Measurements from ENCODE around the gene FAF1. TPM values are rescaled to one million over a fixed set of nuclear protein-coding genes. Genes with fewer than 3 reads are reported as not detected.

FAF1 gene
- total RNA-seq, 4 donors from 2014 or later: 23.8 to 64.6 (median 43.9) TPM

- H3K4me3 ChIP-seq: no peak overlapping the region
- intact Hi-C loops (cut with DNase I): no loop called here
- no peaks in the 10 kb centered on the region for H3K9me3 ChIP-seq
- DNase-seq: no peak
- 67 to 77% methylated on average over 3 of the region's 3 CpGs for WGBS, 2 donors
- H3K36me3 ChIP-seq: no peaks in the 10 kb centered on the region
- no peaks in the 10 kb centered on the region for H3K27me3 ChIP-seq
- peaks cover 0 to 4% (median 0%) of the 10 kb centered on the region in 3 donors for H3K4me1 ChIP-seq
- TF ChIP-seq CTCF (IDR thresholded peaks at IDR 0.05) (no peak), POLR2A (IDR thresholded peaks at IDR 0.05) (no peak)
- H3K27ac ChIP-seq: no peak overlapping the region
Measured at GRCh38 chr1:50853325-50853724, 106.7 kb downstream of the FAF1 start.

- intact Hi-C loops (cut with DNase I): no loop called here
- Histone ChIP-seq H3K36me3 (no peaks in the 10 kb centered on the region), H3K27me3 (no peaks in the 10 kb centered on the region), H3K4me1 (peaks cover 0 to 4% (median 0%) of the 10 kb centered on the region in 3 donors), H3K9me3 (no peaks in the 10 kb centered on the region), H3K4me3 (no peak overlapping the region), H3K27ac (no peak overlapping the region)
- DNase-seq: no peak
- 79 to 100% methylated on average over 1 of the region's 1 CpG for WGBS, 2 donors
- no peak for TF ChIP-seq POLR2A (IDR thresholded peaks at IDR 0.05)
- no peak for TF ChIP-seq CTCF (IDR thresholded peaks at IDR 0.05)
Measured at GRCh38 chr1:50852889-50853288, 107.2 kb downstream of the FAF1 start.

GRCh38 chr1:50851466-50851865 lies 108.6 kb downstream of the FAF1 start:
- Histone ChIP-seq H3K27ac (no peak overlapping the region), H3K9me3 (no peaks in the 10 kb centered on the region), H3K4me3 (no peak overlapping the region), H3K27me3 (no peaks in the 10 kb centered on the region), H3K4me1 (peaks cover 0 to 4% (median 0%) of the 10 kb centered on the region in 3 donors), H3K36me3 (no peaks in the 10 kb centered on the region)
- TF ChIP-seq POLR2A (IDR thresholded peaks at IDR 0.05) (no peak), CTCF (IDR thresholded peaks at IDR 0.05) (no peak)
- 79 to 87% methylated on average over 1 of the region's 1 CpG for WGBS, 2 donors
- no peak for DNase-seq
- intact Hi-C loops (cut with DNase I): no loop called here

GRCh38 chr1:50851034-50851433 lies 109.0 kb downstream of the FAF1 start:
- intact Hi-C loops (cut with DNase I): no loop called here
- no peaks in the 10 kb centered on the region for H3K27me3 ChIP-seq
- 96 to 99% methylated on average over 7 of the region's 7 CpGs for WGBS, 2 donors
- no peaks in the 10 kb centered on the region for H3K36me3 ChIP-seq
- no peaks in the 10 kb centered on the region for H3K9me3 ChIP-seq
- no peak overlapping the region for H3K27ac ChIP-seq
- peaks cover 0 to 4% (median 0%) of the 10 kb centered on the region in 3 donors for H3K4me1 ChIP-seq
- DNase-seq: no peak
- TF ChIP-seq CTCF (IDR thresholded peaks at IDR 0.05): no peak
- TF ChIP-seq POLR2A (IDR thresholded peaks at IDR 0.05): no peak
- H3K4me3 ChIP-seq: no peak overlapping the region

- no peak for DNase-seq
- no peaks in the 10 kb centered on the region for H3K27me3 ChIP-seq
- intact Hi-C loops (cut with DNase I): no loop called here
- no peaks in the 10 kb centered on the region for H3K36me3 ChIP-seq
- TF ChIP-seq CTCF (IDR thresholded peaks at IDR 0.05): no peak
- TF ChIP-seq POLR2A (IDR thresholded peaks at IDR 0.05): no peak
- no peak overlapping the region for H3K4me3 ChIP-seq
- H3K27ac ChIP-seq: no peak overlapping the region
- H3K4me1 ChIP-seq: no peaks in the 10 kb centered on the region
- no peaks in the 10 kb centered on the region for H3K9me3 ChIP-seq
Measured at GRCh38 chr1:50847303-50847702, 112.8 kb downstream of the FAF1 start.

All from esophagus squamous epithelium (tissue), 5 donors.